Neural cell (in vitro differentiated cells): ENCODE data around the gene SAMM50.

Experiments used
- CTCF ChIP-seq: fragments of 450-650 bp; IDR thresholded peaks from 2 replicates; pipeline ENCODE4 v1.5.1; 2014; ENCODE audit warnings: antibody characterized with exemption, mild to moderate bottlenecking, moderate library complexity; ENCODE audit not compliant: poor library complexity, severe bottlenecking
- EZH2 ChIP-seq: fragments of 200-600, 300-800 bp; shearing (Covaris generic), sonication (generic); IDR thresholded peaks from 2 replicates; pipeline ENCODE4 v1.6.1; 2014; ENCODE audit warnings: antibody characterized with exemption, low read length, borderline replicate concordance, mild to moderate bottlenecking; ENCODE audit not compliant: insufficient read depth, poor library complexity, severe bottlenecking
- POLR2AphosphoS5 ChIP-seq: IDR thresholded peaks from 2 replicates; pipeline ENCODE4 v1.6.1; 2012

- TF ChIP-seq CTCF (no peak), EZH2 (no peak), POLR2AphosphoS5 (no peak)
These were observed 2.6 kb downstream of the SAMM50 start for GRCh38 chr22:43957871-43958270.
